ENCODE results near the gene LRRC25. TPM values are rescaled to one million over a fixed set of nuclear protein-coding genes. Genes with fewer than 3 reads are reported as not detected.
A peak's percentile ranks its signal among the peaks of the same experiment; 100 is the strongest.

Gene LRRC25
- total and polyA plus RNA-seq, 11 donors = 0.83 to 33.0 (median 2.8) TPM

- intact Hi-C loops (cut with DNase I) = loop anchor here in 2 of 10 donors (10.0 kb wide), 2 partner anchors 235 to 405 kb away; no protein-coding TSS in a partner anchor
- no peak for ATAC-seq
- H3K4me3 ChIP-seq = no peak overlapping the region
- no peak for DNase-seq
- WGBS, 4 donors = 87 to 95% (median 90%) methylated on average over 9 of the region's 9 CpGs
- H3K27me3 ChIP-seq = no peaks in the 10 kb centered on the region
- peaks cover 4 to 36% (median 24%) of the 10 kb centered on the region in 9 donors for H3K36me3 ChIP-seq
- TF ChIP-seq POLR2A (IDR thresholded peaks at IDR 0.05) (no peak), CTCF (IDR thresholded peaks at IDR 0.05) (no peak)
- peaks cover 0 to 37% (median 24%) of the 10 kb centered on the region in 12 donors for H3K4me1 ChIP-seq
- H3K27ac ChIP-seq = peak overlapping the region in 1 of 12 donors; percentile 83
- H3K9me3 ChIP-seq = no peaks in the 10 kb centered on the region
Observed at GRCh38 chr19:18439910-18440237, 42.5 kb upstream of the LRRC25 start.

- ATAC-seq (no peak), DNase-seq (no peak)
- H3K27me3 ChIP-seq = no peaks in the 10 kb centered on the region
- intact Hi-C loops (cut with DNase I) = no loop called here
- H3K9me3 ChIP-seq = no peaks in the 10 kb centered on the region
- WGBS, 4 donors = 68 to 84% (median 75%) methylated on average over 12 to 13 of the region's 13 CpGs
- H3K36me3 ChIP-seq = peaks cover under 1 to 35% (median 18%) of the 10 kb centered on the region in 9 donors
- TF ChIP-seq POLR2A (IDR thresholded peaks at IDR 0.05) = no peak
- no peak for TF ChIP-seq CTCF (IDR thresholded peaks at IDR 0.05)
- H3K4me1 ChIP-seq = peaks cover 0 to 37% (median 26%) of the 10 kb centered on the region in 12 donors
- peak overlapping the region in 11 of 12 donors; percentile 48 to 88 (median 82) for H3K27ac ChIP-seq
- peak overlapping the region in 1 of 12 donors; percentile 63 for H3K4me3 ChIP-seq
Observed at GRCh38 chr19:18439025-18439909, 41.8 kb upstream of the LRRC25 start.

GRCh38 chr19:18438331-18439024 is 41.1 kb upstream of the LRRC25 start:
- Histone ChIP-seq H3K4me1 (peaks cover 0 to 44% (median 29%) of the 10 kb centered on the region in 12 donors), H3K27ac (peak overlapping the region in 11 of 12 donors; percentile 48 to 88 (median 82)), H3K36me3 (peaks cover 0 to 27% (median 10%) of the 10 kb centered on the region in 9 donors), H3K27me3 (no peaks in the 10 kb centered on the region), H3K9me3 (no peaks in the 10 kb centered on the region), H3K4me3 (peak overlapping the region in 10 of 12 donors; percentile 57 to 88 (median 68))
- DNase-seq (peak in 4 of 5 donors; percentile 72 to 76 (median 74)), ATAC-seq (peak; percentile 2 to 52 (median 26))
- intact Hi-C loops (cut with DNase I) = no loop called here
- 9 to 17% (median 13%) methylated on average over 10 to 24 of the region's 24 CpGs for WGBS, 4 donors
- no peak for TF ChIP-seq POLR2A (IDR thresholded peaks at IDR 0.05)
- no peak for TF ChIP-seq CTCF (IDR thresholded peaks at IDR 0.05)

All from heart left ventricle (tissue), 16 donors.